HG03342 (cell line): ENCODE data around the gene MACROD2.

Experiments
- ATAC-seq: cut with Tn5 transposase; IDR thresholded peaks from one replicate; pipeline ENCODE4 v1.9.1; 2021; ENCODE audit warnings: mild to moderate bottlenecking, moderate library complexity; ENCODE audit not compliant: unreplicated experiment

The MACROD2 gene

DNA sequence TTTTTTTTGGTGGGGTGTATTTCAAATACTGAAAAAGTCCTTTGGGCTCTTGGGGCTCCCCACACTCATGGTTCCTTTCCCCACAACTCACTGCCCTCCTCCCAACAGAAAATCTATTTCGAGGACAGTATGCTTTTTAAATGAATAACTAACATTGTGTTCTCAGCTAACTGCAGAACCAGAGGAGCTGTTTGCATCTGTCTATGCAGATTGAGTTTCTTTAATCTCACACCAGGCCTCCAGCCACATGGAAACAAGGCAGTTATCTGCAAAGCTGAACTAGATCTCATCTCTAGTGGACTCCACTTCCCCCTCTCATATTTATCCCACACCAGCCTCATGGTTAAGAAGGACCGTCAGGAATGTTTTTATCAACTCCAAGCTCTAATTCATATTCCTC is 1622.8 kb downstream of the MACROD2 start:
- ATAC-seq = no peak

DNA sequence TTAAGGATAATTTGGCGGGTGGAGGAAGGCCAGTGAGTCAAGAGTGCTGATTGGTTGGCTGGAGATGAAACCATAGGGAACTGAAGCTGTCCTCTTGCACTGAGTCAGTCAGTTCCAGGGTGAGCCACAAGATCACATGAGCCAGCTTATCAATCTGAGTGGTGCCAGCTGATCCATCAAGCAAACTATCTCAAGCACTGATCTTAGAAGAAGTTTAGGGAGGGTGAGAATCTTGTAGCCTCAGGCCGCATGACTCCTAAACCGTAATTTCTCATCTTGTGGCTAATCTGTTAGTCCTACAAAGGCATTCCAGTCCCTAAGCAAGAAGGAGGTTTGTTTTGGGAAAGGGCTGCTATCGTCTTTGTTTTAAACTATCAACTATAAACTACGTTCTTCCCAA is 1623.6 kb downstream of the MACROD2 start:
- no peak for ATAC-seq

DNA sequence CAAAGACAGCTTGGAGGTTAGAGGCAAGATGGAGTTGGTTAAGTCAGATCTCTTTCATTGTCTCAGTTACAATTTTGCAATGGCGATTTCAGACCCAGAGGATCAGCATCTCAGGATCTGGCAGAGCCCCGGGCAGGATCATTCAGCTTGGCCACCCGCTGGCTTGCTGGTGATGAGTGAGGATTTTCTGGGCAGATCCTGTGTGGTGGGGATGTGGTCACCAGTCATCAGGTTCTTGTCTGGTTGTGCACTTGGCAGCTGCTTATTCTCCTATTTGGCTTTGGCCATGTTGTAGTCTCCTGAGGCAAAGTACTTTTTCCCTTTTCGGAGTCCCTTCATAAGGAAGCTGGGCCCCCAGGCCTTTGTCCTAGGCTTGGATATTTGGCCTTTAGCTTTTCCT is 1624.0 kb downstream of the MACROD2 start:
- no peak for ATAC-seq

DNA sequence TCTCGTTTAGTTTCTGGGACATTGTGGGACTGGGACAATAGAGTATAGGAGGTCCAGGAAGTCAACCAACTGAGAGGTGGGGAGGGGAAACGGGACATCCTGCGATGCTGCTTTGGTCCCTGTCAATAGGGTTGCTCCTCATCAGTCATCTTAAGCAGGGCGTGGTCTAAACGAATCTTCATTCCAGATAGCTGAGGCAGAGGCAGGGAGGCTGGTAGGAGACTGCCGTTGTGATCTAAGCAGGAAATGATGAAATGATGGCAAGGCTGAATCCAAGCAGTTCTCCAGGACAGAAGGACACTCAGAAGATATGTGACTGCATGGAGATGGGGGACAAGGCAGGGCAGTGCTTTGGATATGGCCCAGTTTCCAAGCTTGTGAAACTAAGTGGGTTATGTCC is 1624.5 kb downstream of the MACROD2 start:
- no peak for ATAC-seq

DNA sequence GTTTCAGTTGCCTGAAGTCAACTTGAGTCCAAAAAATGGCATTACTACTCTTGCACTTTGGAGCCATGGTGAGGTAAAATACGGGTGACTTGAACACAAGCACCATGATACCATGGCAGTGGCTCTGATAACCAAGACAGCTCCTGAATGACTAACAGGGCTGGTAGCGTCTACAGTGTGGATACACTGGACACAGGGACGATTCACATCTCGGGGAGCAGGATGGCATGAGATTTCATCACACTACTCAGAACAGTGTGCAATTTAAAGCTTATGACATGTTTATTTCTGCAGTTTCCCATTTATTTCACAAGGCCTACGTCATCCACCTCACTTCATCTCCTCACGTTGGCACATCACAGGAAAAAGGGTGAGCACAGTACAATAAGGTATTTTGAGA is 1627.1 kb downstream of the MACROD2 start:
- ATAC-seq = no peak

DNA sequence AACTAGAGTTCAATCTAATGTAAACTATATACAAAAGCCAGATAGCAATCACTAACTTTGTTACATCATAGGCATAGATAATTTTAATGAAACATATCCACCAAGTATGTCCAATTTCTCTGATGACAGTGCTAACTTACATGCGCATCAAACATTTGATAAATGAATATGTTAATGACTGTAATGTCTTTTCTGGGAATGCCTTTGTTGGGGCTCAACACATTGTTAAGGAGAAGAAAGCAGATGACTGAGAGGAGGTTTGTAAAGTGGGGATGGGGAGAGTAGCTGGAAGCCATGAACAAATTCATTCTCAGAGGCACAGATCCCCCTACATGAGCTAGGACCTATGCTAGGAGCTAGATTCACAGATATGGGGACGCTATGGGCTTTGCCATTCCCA is 1627.9 kb downstream of the MACROD2 start:
- ATAC-seq = no peak

DNA sequence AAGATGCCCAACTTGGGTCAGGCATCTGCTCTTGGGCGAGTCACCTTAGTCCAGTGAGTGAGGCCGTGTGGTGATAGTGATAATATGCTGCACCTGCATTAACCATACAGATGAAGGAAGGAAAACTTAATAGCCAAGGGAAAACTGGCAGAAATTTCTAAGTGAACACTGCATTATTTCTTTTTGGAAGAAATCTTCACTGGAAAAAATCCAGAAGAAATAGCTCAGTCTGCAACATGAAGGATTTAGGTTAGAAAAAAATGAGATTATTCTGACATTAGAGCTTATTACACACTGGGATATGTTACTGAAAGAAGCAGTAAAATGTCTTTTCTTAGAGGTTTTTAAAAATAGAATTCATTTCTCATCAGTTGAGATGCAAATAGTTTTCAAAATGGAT is 1630.7 kb downstream of the MACROD2 start:
- no peak for ATAC-seq

DNA sequence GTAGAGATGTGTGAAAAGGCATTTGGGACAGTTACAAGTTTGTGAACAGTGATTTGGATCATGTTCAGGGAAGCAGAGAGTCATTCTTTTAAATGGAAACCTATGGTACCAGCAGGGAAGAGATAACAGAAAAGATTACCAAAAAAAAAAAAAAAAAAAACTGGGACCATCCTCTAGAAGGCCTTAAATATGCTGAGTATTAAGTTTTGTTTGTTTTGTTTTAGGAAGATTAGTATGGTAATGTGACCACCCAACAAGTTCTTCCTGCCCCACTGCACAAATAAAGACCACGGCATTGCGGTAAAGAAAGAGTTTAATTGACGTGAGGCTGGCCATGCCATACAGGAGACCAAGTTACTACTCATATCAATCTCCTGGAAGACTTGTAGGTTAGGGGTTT is 1631.8 kb downstream of the MACROD2 start:
- no peak for ATAC-seq

DNA sequence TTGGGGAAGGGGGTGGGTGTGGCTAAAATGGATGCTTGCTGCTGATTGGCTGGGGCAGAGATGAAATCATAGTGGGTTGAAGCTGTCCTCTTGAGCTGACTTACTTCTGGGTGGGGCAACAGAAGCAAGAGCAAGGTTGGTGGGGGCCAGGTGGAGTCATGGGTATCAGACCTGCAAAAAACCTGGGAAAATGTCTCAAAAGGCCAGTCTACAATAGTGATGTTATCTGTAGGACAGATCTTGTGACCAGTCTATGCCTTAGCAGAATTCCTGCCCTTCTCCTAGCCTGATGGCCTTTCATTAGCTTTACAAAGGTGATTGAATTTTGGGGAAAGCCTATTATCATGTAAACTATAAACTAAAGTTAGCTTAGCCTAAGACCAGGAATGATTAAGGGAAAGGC is 1632.2 kb downstream of the MACROD2 start:
- no peak for ATAC-seq

DNA sequence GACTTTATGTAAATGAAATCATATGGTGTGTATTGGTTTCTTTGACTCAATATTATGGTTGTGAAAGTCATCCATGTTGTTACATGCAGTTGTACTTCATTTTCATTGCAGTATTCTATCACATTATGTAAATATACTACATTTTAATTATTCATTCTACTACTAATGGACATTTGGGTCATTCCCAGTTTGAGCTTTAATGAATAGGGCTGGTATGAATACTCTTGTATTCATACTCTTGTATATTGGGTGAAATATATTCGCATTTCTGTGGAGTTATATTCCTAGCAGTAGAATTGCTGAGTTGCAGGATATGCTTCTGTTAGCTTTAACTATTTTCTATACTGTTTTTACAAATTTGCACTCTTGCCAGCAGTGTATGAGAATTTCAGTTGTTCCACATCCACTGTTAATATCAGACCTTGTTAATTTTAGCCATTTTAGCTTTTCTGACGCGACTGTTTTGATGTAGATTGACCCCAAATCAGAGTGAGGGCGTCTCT is 1633.6 kb downstream of the MACROD2 start:
- ATAC-seq = no peak

DNA sequence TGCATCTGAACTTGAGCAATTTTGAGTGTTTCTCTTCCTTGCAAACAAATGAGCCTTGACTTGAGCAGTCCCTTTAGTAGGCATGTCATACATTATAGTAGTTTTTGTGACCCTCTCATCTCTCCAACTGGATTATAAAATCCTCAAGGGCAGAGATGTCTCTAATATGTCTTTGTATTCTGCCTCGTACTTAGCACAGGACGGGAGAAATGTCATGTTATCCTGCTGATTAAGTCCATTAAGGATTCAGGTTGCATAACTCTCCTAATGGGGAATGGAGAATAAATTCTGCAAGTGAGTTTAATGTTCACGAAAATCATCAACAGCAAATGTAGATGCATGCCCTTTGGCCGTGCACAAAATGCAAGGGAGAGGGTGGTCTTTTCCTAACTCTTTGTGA is 1635.0 kb downstream of the MACROD2 start:
- ATAC-seq = no peak

DNA sequence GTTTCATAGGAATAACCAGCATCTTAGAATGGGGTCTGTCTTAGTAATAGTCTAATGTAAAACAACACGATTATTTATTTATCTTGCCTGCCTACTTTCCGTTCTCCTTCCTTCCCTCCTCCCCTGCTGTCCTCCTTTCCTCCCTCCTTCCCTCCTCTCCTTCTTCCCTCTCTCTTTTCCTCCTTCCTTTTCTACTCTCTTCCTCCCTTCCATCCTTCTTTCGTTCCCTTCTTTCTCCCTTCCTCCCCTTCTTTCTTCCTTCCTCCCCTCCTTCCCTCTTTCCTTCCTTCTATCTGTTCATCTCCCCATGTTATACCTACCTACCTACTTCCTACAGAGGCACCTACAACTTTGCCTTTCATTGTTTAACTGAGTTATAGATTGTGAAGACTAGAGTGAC is 1637.4 kb downstream of the MACROD2 start:
- ATAC-seq = no peak

DNA sequence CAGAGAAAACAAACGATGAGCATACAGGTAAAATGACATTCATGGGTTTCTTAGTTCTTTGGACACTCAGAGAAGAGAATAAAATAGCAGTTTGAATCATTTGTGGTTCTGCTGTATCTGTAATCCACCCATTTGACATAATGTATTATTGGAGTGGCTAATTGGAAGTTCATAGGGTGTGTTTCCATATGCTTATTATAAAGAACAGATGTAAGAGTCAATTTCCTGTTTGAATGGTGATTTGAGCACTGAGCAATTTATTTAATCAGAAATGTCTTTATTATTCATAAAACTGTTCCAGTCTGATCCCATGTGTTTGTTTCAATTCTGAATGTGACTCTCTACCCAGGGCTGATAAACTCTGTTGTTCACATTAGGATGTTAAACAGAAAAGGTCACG is 1638.8 kb downstream of the MACROD2 start:
- ATAC-seq = no peak

DNA sequence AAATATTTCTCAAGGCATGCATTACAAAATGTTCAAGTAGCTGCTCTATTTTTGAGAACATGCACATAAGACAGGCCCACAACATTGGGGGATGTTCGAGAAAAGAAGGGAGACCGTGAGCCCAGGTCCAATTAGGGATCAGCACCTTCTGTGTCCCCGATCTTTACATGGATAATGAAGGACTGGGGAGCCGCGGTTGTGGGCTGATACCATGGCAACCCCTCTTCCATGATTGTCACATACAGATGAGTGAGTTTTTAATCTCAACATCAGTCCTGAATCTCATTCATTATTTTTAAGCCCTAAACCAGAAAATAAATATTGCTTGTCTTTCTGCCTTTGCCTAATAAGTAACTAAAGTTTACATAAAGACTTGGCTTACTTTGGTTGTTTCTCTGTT is 1642.2 kb downstream of the MACROD2 start:
- ATAC-seq = no peak

DNA sequence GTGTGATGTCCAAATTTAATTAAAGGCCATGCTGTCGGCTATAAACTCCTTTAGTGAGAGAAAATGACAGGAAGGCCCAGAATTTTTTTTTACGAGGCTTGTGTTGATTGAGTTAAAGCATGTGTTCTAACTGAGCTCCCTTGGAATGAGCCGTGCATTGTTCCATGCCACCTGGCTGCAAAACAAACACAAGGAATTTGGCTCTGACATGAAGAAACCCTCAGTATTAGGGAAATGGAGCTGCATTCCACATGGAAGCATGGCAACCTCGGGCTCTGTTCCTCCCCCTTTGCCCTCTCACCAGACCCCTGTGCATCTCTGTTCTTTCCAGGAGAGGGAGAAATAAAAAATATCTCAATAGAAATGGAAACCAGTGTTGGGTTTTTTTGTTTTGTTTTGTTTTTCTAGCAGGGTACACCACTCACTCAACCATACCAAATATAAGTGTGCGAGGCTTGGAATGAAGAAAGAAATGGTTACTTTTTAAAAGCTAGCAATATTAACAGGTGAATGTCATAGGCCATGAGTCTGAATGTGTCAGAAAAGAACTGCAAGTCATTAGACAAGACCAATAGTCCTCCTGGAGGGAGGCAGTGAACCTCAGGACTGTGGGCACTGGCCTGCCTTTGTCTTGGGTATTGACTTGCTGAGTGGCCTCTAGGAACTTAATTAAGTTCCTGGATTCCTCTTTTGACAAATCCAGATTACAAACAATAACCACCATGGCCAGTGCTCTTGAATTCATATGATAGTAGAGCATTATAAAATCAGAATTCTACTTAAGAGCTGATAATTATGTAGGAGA is 1642.8 kb downstream of the MACROD2 start:
- ATAC-seq = no peak

DNA sequence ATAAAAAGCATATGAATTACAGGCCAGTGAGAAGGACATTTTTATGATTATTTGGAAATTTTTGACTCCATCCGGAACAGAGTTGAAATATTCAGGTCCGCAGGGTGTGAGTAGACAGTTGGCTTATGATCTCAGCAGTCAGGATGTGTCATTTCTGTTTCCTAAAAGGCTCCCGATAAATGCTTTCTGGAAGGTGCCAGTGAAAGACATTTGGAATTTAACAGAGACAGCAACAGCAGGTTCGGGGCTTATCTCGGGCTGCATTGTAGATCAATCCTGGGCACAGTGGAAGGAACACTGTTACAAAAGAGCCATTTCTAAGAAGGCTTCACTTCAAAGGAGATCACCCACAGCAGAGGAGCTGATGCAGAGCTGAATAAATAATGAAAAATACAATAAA is 1643.5 kb downstream of the MACROD2 start:
- ATAC-seq = no peak

DNA sequence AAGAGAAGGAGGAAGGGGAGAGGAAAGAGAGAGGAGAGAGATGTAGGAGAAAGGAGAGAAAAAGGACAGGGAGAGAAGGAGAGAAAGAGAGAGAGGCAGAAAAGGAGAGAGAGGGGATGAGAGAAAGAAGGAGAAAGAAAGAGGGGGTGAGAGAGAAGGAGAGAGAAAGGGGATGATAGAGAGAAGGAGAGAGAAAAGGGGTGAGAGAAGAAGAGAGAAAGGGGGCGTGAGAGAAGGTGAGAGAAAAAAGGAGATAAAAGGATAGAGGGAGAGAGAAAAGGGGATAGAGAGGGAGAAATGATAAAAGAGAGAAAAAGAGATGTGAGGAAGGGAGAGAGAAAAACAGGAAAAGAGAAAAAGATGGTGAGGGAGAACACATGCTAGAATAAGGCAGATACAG is 1644.5 kb downstream of the MACROD2 start:
- no peak for ATAC-seq

DNA sequence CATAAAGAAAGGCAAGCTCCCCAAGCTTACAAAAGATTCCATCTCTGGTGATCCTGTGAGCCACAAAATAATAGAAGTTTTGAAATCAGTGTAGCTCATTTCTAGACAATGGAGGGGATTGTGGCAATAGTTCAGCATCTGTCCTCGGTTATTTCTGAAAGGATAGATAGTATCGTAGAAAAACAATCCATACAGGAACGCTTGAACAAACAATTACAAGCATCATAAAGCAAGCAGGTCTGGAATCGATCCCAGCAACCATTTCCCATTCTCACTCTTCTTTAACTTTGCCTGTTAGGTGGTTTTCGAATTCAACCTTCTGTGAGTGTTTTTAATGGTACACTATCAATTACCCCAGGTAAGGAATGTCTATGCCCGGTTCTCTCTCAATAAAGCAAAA is 1646.8 kb downstream of the MACROD2 start:
- ATAC-seq = no peak

DNA sequence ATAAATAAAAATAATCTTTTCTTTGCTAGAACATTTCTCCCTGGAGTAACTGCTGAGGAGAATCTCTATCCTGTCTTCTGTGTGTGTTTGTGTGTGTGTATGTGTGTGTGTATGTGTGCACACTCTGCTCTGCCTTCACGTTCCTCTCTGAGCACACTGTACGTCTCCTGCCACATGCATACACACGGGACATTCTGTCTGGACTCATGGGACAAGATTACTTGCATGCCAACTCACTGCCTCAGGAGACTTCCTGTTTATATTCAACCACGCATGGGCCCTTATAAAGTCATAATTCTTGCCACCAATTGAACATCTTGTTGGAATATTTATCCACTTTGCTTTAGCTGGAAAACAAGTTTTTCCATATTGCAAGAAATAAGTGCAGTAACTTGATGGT is 1647.4 kb downstream of the MACROD2 start:
- no peak for ATAC-seq

DNA sequence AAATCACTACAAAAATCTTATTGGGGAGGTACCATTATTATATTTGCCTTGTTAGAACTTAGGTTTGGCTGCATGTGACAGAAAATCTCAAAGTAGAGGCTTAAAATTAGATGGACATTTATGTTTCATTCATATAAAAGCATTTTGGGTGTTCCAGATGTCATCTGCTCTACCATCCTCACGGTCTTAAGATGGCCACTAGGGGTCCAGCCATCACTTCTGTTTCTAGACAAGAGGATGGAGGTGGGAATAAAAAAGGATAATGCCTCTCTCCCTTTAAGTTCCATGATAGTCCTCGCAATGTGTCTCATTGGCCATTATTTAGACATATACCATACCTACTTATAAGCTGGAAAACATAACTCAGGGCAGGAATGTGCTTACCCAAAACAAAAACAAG is 1648.4 kb downstream of the MACROD2 start:
- ATAC-seq = no peak

DNA sequence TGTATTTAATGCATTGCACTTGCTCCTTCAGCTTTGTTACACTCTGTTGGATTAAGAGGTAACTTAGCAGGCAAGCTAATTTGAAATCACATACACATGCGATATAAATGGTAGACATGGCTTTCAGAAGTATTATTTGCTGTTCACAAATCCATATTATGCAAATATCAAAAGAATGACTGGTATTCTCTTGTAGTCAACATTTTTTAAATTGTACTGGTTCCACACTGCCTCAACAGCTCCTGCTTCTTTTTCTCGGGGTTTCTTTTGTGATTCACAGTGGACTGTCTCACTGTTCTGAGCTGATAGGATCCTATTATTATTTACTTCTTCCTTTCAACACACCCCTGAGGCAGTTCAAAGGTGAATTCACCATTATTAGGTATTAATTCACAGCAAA is 1650.5 kb downstream of the MACROD2 start:
- no peak for ATAC-seq

DNA sequence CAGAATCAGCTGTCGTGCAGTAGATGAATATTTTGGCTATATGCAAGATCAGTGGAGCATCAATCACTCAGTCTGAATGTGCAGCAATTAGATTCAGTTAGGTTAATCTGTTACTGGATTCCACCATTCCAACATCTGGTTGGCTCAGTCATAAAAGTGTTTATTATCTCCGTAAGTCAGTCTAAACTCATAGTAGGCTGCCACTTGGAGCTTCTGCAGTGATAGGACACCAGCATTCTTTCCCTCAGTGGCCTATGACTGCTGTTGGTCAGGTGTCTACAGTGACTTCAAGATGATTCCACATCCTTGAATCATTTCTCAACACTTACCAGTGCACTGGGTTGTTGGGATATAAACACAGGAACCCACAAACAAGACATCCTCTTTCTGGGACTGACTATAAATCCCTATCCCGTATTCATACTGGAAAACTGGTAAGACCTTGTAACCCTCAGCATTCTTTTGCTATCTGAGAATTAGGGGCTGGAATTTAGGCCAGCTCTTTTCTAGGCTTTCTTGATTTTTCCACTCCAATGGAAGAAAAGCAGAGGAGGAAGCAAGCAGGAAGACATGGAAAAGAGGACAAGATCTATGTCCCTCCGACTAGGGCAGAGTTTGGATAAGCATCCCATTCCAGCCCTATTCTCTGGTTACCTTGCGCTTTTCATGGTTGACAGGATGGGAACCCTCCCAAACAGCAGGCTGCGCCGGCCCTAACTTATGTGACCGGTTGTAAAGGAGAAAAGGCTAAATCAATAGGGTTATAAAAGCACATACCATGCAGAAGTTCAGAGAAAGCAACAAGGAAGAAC is 1658.3 kb downstream of the MACROD2 start:
- no peak for ATAC-seq
